ENCODE data around the gene DNAAF5.
"Not testable (repeated sequence)": the region's sequence is repeated elsewhere in the genome, so short reads cannot be mapped to it uniquely, and the experiment has no call there.

Gene DNAAF5

GRCh38 chr7:748446-748845 lies 21.9 kb downstream of the DNAAF5 start:
- DNase-seq: no peak

- DNase-seq: no peak
These were observed 22.6 kb downstream of the DNAAF5 start for GRCh38 chr7:749140-749551.

DNA sequence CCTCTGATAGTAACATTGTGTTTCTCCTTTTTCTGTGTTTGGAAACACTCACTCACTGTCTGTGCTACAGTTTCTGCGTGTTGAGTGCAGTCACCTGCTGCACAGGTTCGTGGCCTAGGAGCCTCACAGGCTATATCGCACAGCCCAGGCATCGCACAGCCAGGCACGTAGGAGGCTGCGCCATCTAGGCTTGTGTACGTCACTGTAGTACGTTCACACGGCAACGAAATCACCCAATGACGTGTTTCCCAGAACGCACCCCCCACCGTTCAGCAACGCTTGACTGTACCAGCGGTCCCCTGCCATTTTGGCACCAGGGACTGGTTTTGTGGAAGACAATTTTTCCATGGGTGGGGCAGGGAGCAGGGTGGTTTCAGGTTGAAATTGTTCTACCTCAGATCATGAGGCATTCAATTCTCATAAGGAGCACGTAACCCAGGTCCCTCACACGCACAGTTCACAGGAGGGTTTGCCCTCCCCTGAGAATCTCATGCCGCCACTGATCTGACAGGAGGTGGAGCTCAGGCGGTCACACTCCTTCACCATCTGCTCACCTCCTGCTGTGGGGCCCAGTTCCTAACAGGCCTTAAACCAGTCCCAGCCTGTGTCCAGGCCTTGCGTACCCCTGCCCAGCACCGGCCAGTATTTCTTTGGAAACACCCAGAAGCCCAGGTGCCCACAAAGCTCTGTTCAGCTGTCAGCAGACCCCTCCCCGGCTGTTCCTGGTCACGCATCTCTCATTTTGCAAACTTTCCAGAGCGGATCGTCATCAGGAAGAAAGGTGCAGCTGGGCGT lies 23.8 kb downstream of the DNAAF5 start:
- no peak for DNase-seq

- DNase-seq: no peak
These were observed 25.3 kb downstream of the DNAAF5 start for GRCh38 chr7:751826-752225.

GRCh38 chr7:752256-752655 lies 25.8 kb downstream of the DNAAF5 start:
- DNase-seq: not testable (repeated sequence)

- DNase-seq: no peak
These were observed 26.7 kb downstream of the DNAAF5 start for GRCh38 chr7:753190-753589.

DNA sequence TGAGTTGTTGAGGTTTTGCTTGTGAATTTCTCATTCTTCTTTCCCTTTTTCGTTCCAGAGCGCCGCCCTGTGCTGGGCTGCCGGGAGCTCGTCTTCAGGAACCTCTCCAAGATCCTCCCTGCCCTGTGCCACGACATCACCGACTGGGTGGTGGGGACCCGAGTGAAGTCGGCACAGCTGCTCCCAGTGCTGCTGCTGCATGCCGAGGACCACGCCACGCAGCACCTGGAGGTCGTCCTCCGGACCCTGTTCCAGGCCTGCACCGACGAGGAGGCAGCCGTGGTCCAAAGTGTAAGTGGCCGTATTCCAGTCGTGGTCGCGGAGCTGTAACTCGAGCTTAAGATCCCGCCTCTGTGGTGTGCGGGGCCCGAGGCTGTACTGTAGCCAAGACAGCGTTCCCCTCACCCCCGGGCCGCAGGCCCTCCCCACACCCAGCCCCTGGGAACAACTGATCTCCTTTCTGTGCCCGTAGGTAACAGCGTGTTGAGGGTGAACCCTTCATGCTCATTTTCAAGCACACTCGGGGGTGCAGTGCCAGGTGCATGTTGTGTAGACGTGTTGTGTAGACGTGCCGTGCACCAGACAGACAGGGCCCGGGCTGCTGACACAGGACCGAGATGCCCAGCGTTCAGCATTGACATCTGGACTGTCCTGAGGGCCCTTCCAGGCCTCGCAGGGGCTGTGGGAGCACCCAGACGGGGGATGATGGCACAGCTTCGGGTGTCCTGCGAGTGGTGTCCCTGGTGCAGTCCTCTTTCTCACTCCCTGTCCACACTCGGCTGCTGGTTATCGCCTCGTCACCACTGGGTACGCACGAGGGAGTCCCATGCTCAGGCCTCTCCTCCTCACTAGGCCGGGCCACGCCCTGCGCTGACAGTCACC lies 28.3 kb downstream of the DNAAF5 start:
- DNase-seq: no peak

- DNase-seq: no peak
These were observed 28.9 kb downstream of the DNAAF5 start for GRCh38 chr7:755413-755805.

GRCh38 chr7:756231-756927 lies 29.9 kb downstream of the DNAAF5 start:
- no peak for DNase-seq

DNA sequence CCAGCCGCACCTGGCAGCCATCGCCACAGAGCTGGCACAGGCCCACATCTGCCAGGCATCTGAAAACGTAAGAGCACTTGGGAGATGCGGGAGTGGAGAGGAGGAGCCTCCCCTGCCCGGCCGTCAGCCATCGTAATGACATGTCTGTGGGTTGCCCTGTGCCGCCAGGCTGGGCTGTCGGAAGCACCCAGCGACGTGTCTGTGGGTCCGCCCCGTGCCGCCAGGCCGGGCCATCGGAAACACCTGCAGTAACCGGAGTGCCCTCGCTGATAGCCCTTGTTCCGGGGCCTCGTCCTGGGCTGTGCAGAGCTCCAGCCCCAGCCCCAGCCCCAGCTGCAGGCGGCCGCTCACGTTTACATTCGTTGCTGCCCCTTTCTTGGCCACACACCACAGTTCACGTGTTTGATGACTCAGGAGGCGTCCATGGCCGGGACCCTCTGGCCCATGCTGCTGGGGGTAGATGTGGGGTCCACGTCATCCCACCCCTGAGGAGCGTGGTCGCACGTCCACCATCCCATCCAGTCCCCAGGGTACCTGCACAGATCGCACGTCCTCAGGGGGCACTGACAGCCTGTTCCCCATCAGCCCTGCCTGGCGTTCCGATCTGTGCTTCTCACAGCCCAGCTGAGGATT lies 30.5 kb downstream of the DNAAF5 start:
- DNase-seq: no peak

DNA sequence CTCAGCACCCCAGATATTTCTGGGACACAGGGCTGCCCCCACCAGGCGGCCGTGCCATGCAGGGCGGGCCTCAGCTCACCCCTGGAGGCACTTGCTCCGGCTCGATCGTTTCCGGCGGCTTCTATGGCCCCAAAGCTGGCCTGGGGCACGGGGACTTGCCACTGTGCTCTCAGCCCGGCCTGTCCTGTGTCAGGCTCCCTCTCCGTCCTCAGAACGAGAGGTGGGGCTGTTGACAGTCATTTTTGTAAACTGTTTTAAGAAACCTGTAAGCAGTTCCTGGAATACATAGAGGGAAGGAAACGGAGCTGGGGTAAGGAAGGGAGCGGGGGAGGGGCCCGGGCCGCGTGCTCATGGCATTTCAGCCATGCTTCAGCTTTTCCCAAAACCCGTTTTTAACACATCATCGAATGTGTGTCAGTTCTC lies 31.3 kb downstream of the DNAAF5 start:
- no peak for DNase-seq

GRCh38 chr7:759569-759968 lies 33.1 kb downstream of the DNAAF5 start:
- no peak for DNase-seq

DNA sequence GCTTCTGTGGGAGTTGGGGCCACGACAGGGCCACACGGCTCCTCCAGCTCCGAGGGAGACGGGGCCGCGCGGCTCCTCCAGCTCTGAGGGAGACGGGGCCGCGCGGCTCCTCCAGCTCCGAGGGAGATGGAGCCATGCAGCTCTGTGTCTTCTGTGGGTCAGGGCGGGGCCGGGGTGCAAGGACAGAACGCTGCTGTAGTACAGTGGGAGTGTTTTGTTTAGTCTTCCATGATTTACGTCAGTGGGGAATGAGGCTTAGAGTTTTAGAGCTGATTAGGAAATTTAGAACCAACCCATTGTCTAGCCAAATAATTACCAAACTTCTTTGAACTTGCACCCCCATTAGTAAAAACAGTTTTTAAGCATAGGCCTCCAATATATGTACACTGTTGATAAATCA lies 33.5 kb downstream of the DNAAF5 start:
- DNase-seq: no peak

GRCh38 chr7:761101-761500 lies 34.6 kb downstream of the DNAAF5 start:
- DNase-seq: no peak

- no peak for DNase-seq
These were observed 35.1 kb downstream of the DNAAF5 start for GRCh38 chr7:761631-762030.

DNA sequence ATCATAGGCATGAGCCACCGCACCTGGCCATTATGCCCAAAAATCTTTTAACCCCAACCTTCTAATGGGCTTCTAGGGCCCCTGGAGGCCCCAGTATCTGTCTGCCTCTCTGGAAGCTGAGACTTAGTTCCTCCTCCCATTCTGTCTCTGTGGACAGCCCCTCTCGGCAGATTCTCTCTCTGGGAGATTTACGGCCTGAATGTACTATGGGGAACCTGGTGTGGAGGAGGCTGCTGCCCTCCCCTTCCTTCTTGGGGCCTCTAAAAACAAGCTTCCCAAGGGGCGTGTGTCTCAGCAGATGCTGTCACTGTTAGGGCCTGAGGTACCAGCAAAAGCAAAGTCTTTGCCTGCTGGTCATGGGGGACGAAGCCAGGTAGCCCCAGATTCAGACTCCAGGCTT lies 36.4 kb downstream of the DNAAF5 start:
- no peak for DNase-seq

DNA sequence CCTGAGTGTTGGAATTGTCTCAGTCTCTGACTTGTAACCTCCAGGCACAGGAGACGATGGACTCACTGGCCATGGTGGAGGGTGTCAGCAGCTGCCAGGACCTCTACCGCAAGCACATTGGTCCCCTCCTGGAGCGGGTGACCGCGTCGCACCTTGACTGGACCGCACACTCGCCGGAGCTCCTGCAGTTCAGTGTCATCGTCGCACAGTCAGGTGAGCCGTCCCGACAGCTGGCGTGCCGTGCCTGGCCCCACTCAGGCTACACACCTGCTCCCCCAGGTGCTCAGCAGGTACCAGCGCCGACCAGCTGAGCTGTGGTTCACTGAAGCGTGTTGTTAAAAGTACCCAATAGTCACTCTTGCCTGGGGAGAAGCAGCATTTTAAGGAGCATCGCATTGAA lies 37.3 kb downstream of the DNAAF5 start:
- no peak for DNase-seq

- DNase-seq: no peak
These were observed 38.9 kb downstream of the DNAAF5 start for GRCh38 chr7:765383-765782.

DNA sequence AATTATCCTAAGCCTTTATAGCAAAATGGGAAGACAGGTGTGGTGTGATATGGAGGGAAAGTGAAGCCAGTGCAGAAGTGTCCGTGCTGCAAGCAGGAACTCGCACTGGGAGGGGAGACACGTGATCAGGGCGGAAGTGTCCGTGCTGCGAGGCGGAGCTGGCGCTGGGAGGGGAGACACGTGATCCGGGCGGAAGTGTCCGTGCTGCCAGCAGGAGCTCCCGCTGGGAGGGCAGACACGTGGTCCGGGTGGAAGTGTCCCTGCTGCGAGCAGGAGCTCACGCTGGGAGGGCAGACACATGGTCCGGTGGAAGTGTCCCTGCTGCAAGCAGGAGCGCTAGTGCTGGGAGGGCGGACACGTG lies 41.1 kb downstream of the DNAAF5 start:
- no peak for DNase-seq

DNA sequence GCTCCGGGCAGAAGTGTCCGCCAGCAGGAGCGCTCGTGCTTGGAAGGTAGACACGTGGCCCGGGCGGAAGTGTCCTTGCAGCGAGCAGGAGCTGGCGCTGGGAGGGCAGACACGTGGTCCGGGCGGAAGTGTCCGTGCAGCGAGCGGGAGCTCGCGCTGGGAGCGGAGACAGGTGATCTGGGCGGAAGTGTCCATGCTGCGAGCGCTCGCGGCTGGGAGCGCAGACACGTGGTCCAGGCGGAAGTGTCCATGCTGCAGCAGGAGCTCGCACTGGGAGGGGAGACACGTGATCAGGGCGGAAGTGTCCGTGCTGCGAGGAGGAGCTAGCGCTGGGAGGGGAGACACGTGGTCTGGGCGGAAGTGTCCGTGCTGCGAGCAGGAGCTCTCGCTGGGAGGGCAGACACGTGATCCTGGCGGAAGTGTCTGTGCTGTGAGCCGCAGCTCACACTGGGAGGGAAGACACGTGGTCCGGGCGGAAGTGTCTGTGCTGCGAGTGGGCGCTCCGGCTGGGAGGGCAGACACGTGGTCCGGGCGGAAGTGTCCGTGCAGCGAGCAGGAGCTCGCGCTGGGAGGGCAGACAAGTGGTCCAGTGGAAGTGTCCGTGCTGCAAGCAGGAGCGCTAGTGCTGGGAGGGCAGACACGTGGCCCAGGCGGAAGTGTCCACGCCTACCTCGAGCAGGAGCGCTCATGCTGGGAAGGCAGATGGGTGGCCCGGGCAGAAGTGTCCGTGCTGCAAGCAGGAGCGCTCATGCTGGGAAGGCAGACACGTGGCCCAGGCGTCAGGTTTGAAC lies 41.6 kb downstream of the DNAAF5 start:
- DNase-seq: no peak

GRCh38 chr7:768881-769504 lies 42.5 kb downstream of the DNAAF5 start:
- no peak for DNase-seq

- no peak for DNase-seq
These were observed 43.8 kb downstream of the DNAAF5 start for GRCh38 chr7:770336-770735.
